ENCODE measurements around the gene SYT9.

- no peak for TF ChIP-seq POLR2A (IDR thresholded peaks at IDR 0.05)
- TF ChIP-seq CTCF (IDR thresholded peaks at IDR 0.05) = no peak
- TF ChIP-seq POLR2AphosphoS5 (IDR thresholded peaks at IDR 0.05) = no peak
- TF ChIP-seq EP300 (IDR thresholded peaks at IDR 0.05) = no peak
Measured at GRCh38 chr11:7490535-7490934, 238.8 kb downstream of the SYT9 start.

All from stomach (tissue), 4 donors.